ENCODE data around the gene ELF3. TPM values are rescaled to one million over a fixed set of nuclear protein-coding genes. Genes with fewer than 3 reads are reported as not detected.

The ELF3 gene
- total and polyA plus RNA-seq, 2 of the 13 experiments (the other 11 are each of a cell fraction or from before 2014, with no cell fraction given): 11.5 to 55.1 TPM

DNA sequence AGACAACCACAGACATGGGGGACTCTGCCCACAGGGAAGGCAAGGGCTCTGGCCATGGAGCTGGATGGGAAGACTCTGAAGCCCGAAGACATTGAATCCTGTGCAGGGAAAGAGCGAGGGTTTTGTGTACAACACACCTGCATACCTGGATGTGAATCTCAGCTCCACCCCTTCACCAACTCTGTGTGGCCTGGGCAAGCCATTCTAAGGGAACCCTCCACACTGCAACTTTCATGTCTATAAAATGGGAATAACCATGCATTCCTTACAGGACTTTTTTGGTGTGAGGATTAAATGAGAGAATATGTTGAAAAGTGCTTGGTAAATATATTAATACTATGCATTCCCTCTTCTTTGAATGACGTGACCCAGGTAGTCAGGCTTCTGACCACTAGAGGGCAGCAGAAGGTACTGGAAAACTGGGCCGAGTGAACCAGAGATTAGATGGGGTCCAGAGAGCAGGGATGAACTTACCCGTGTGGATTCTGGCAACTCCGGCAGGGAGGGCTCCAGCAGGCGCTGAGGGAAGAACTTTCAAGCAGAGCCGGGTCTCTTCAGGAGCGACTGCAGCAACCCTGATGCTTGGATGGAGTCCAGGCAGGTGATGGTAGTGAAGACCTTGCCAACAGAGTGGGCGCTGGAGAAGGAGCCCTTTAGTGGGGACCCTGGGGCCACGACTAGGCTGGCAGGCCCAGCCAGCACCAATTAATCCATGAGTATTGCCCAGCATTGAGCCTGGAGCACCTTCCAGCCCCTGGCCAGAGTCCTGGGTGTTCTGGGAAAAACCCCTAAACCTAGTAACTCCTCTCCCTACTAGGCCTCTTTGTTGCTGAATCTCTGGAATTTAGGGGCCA is 834 bp upstream of the ELF3 start (continued):
- no peak for TF ChIP-seq HHEX (CRISPR knock-in tag; IDR thresholded peaks at IDR 0.05)
- TF ChIP-seq ZSCAN22 (CRISPR knock-in tag; IDR thresholded peaks at IDR 0.05): no peak
- no peak for TF ChIP-seq POGZ (CRISPR knock-in tag; IDR thresholded peaks at IDR 0.05)
- TF ChIP-seq ZNF670 (CRISPR knock-in tag; IDR thresholded peaks at IDR 0.05; ENCODE audit: borderline replicate concordance): no peak
- TF ChIP-seq, protein P1, sequence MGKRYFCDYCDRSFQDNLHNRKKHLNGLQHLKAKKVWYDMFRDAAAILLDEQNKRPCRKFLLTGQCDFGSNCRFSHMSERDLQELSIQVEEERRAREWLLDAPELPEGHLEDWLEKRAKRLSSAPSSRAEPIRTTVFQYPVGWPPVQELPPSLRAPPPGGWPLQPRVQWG (CRISPR knock-in tag; IDR thresholded peaks at IDR 0.05; ENCODE audit: borderline replicate concordance, low read depth): no peak
- no peak for TF ChIP-seq ZNF75D (CRISPR knock-in tag; IDR thresholded peaks at IDR 0.05; ENCODE audit: borderline replicate concordance)
- TF ChIP-seq CEBPB (IDR thresholded peaks at IDR 0.05; ENCODE audit: borderline replicate concordance, low read depth, low read length): no peak
- TF ChIP-seq GATA4 (IDR thresholded peaks at IDR 0.05; ENCODE audit: borderline replicate concordance, low read depth): no peak
- TF ChIP-seq, protein P2, sequence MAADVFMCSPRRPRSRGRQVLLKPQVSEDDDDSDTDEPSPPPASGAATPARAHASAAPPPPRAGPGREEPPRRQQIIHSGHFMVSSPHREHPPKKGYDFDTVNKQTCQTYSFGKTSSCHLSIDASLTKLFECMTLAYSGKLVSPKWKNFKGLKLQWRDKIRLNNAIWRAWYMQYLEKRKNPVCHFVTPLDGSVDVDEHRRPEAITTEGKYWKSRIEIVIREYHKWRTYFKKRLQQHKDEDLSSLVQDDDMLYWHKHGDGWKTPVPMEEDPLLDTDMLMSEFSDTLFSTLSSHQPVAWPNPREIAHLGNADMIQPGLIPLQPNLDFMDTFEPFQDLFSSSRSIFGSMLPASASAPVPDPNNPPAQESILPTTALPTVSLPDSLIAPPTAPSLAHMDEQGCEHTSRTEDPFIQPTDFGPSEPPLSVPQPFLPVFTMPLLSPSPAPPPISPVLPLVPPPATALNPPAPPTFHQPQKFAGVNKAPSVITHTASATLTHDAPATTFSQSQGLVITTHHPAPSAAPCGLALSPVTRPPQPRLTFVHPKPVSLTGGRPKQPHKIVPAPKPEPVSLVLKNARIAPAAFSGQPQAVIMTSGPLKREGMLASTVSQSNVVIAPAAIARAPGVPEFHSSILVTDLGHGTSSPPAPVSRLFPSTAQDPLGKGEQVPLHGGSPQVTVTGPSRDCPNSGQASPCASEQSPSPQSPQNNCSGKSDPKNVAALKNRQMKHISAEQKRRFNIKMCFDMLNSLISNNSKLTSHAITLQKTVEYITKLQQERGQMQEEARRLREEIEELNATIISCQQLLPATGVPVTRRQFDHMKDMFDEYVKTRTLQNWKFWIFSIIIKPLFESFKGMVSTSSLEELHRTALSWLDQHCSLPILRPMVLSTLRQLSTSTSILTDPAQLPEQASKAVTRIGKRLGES (CRISPR knock-in tag; IDR thresholded peaks at IDR 0.05; ENCODE audit: borderline replicate concordance): no peak
- no peak for TF ChIP-seq ZNF225 (CRISPR knock-in tag; IDR thresholded peaks at IDR 0.05)
- TF ChIP-seq GTF2F1 (IDR thresholded peaks at IDR 0.05; ENCODE audit: low read length): no peak
- 0 out of 2 replicates have a peak, but pooled peaks have one; percentile 28 for TF ChIP-seq SOX5 (CRISPR knock-in tag; IDR thresholded peaks at IDR 0.05; ENCODE audit: borderline replicate concordance)
- no peak for TF ChIP-seq ZNF367 (CRISPR knock-in tag; IDR thresholded peaks at IDR 0.05; ENCODE audit: borderline replicate concordance)
- TF ChIP-seq, protein P3, sequence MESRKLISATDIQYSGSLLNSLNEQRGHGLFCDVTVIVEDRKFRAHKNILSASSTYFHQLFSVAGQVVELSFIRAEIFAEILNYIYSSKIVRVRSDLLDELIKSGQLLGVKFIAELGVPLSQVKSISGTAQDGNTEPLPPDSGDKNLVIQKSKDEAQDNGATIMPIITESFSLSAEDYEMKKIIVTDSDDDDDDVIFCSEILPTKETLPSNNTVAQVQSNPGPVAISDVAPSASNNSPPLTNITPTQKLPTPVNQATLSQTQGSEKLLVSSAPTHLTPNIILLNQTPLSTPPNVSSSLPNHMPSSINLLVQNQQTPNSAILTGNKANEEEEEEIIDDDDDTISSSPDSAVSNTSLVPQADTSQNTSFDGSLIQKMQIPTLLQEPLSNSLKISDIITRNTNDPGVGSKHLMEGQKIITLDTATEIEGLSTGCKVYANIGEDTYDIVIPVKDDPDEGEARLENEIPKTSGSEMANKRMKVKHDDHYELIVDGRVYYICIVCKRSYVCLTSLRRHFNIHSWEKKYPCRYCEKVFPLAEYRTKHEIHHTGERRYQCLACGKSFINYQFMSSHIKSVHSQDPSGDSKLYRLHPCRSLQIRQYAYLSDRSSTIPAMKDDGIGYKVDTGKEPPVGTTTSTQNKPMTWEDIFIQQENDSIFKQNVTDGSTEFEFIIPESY (CRISPR knock-in tag; IDR thresholded peaks at IDR 0.05): no peak
- TF ChIP-seq ZNF24 (IDR thresholded peaks at IDR 0.05): no peak
- TF ChIP-seq EEA1 (CRISPR knock-in tag; IDR thresholded peaks at IDR 0.05; ENCODE audit: borderline replicate concordance): no peak
- no peak for TF ChIP-seq SNRNP70 (IDR thresholded peaks at IDR 0.05; ENCODE audit: low read depth, low read length)
- TF ChIP-seq SRSF9 (IDR thresholded peaks at IDR 0.05; ENCODE audit: borderline replicate concordance, insufficient read depth, low read depth, low read length, poor library complexity, severe bottlenecking): no peak
- no peak for TF ChIP-seq ZNF724P (CRISPR knock-in tag; IDR thresholded peaks at IDR 0.05; ENCODE audit: borderline replicate concordance)
- TF ChIP-seq ZNF138 (CRISPR knock-in tag; IDR thresholded peaks at IDR 0.05; ENCODE audit: low read depth): no peak
- no peak; the same call in 1 of the 2 replicates for TF ChIP-seq ZNF232 (CRISPR knock-in tag; IDR thresholded peaks at IDR 0.05; ENCODE audit: borderline replicate concordance)
- TF ChIP-seq, protein P4, sequence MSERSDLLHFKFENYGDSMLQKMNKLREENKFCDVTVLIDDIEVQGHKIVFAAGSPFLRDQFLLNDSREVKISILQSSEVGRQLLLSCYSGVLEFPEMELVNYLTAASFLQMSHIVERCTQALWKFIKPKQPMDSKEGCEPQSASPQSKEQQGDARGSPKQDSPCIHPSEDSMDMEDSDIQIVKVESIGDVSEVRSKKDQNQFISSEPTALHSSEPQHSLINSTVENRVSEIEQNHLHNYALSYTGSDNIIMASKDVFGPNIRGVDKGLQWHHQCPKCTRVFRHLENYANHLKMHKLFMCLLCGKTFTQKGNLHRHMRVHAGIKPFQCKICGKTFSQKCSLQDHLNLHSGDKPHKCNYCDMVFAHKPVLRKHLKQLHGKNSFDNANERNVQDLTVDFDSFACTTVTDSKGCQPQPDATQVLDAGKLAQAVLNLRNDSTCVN (CRISPR knock-in tag; IDR thresholded peaks at IDR 0.05; ENCODE audit: borderline replicate concordance): no peak
- no peak for TF ChIP-seq ZNF720 (CRISPR knock-in tag; IDR thresholded peaks at IDR 0.05)
- TF ChIP-seq HDAC2 (CRISPR knock-in tag; IDR thresholded peaks at IDR 0.05): peak; percentile 34; the same call in 1 of the 2 replicates
